ENCODE measurements around the gene RAB3C. TPM values are rescaled to one million over a fixed set of nuclear protein-coding genes. Genes with fewer than 3 reads are reported as not detected.

The RAB3C gene
- polyA plus RNA-seq, 1 donor (not counting 4 experiments of a cell fraction or from before 2014, with no cell fraction given) = not detected

GRCh38 chr5:58810086-58810485, 227.2 kb downstream of the RAB3C start:
- Histone ChIP-seq H3K9ac (ENCODE audit: control insufficient read depth, extremely low read depth, insufficient read depth, low read length) (no peak overlapping the region), H2AFZ (ENCODE audit: control insufficient read depth, low read length) (no peak overlapping the region), H3K4me2 (ENCODE audit: control insufficient read depth, extremely low read depth, insufficient read depth, low read depth, low read length) (no peak overlapping the region), H3K9me3 (ENCODE audit: control insufficient read depth, low read depth, low read length) (no peaks in the 10 kb centered on the region), H3K36me3 (ENCODE audit: control insufficient read depth in 2 of 2, extremely low read depth in 1 of 2, insufficient read depth in 2 of 2, low read length in 2 of 2) (no peaks in the 10 kb centered on the region), H3K79me2 (ENCODE audit: control insufficient read depth, insufficient read depth, low read length) (no peaks in the 10 kb centered on the region), H3K27me3 (ENCODE audit: control insufficient read depth, extremely low read depth, insufficient read depth, low read length) (peaks cover 9% of the 10 kb centered on the region), H4K20me1 (ENCODE audit: control insufficient read depth, extremely low read depth, insufficient read depth, low read length) (no peaks in the 10 kb centered on the region), H3K27ac (ENCODE audit: control insufficient read depth, insufficient read depth, low read length) (no peak overlapping the region), H3K9me1 (ENCODE audit: control insufficient read depth, extremely low read depth, insufficient read depth, low read length) (no peaks in the 10 kb centered on the region), H3K4me1 (ENCODE audit: control insufficient read depth, extremely low read depth, insufficient read depth, low read length) (no peaks in the 10 kb centered on the region), H3K4me3 (ENCODE audit: control insufficient read depth in 2 of 3, extremely low read depth in 1 of 3, insufficient read depth in 2 of 3, low read depth in 1 of 3, low read length in 3 of 3) (no peak overlapping the region)
- TF ChIP-seq, protein P1, sequence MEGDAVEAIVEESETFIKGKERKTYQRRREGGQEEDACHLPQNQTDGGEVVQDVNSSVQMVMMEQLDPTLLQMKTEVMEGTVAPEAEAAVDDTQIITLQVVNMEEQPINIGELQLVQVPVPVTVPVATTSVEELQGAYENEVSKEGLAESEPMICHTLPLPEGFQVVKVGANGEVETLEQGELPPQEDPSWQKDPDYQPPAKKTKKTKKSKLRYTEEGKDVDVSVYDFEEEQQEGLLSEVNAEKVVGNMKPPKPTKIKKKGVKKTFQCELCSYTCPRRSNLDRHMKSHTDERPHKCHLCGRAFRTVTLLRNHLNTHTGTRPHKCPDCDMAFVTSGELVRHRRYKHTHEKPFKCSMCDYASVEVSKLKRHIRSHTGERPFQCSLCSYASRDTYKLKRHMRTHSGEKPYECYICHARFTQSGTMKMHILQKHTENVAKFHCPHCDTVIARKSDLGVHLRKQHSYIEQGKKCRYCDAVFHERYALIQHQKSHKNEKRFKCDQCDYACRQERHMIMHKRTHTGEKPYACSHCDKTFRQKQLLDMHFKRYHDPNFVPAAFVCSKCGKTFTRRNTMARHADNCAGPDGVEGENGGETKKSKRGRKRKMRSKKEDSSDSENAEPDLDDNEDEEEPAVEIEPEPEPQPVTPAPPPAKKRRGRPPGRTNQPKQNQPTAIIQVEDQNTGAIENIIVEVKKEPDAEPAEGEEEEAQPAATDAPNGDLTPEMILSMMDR (optimal IDR thresholded peaks at IDR 0.05 in 1 of 3, IDR thresholded peaks at IDR 0.05 in 1 of 3, conservative IDR thresholded peaks at IDR 0.05 in 1 of 3; ENCODE audit: extremely low read depth in 1 of 3, insufficient read depth in 2 of 3, low read length in 3 of 3) = no peak
- TF ChIP-seq EZH2 (IDR thresholded peaks at IDR 0.05; ENCODE audit: low read length) = no peak
- dilution Hi-C loops (cut with MboI; ENCODE audit: extremely low pct_ligation_motif_present, low sequenced_read_pairs) = loop anchor here (25.0 kb wide), 1 partner anchor 298 kb away; no protein-coding TSS in a partner anchor
- FAIRE-seq = no peak
- DNase-seq (ENCODE audit: low read depth, low spot score) = no peak

GRCh38 chr5:58813855-58814254, 231.0 kb downstream of the RAB3C start:
- FAIRE-seq = no peak
- H2AFZ ChIP-seq (ENCODE audit: control insufficient read depth, low read length) = no peak overlapping the region
- no peaks in the 10 kb centered on the region for H3K9me3 ChIP-seq (ENCODE audit: control insufficient read depth, low read depth, low read length)
- H3K4me1 ChIP-seq (ENCODE audit: control insufficient read depth, extremely low read depth, insufficient read depth, low read length) = no peaks in the 10 kb centered on the region
- dilution Hi-C loops (cut with MboI; ENCODE audit: extremely low pct_ligation_motif_present, low sequenced_read_pairs) = loop anchor here (25.0 kb wide), 1 partner anchor 302 kb away; no protein-coding TSS in a partner anchor
- DNase-seq (ENCODE audit: low read depth, low spot score) = no peak
- H3K79me2 ChIP-seq (ENCODE audit: control insufficient read depth, insufficient read depth, low read length) = no peaks in the 10 kb centered on the region
- H3K4me2 ChIP-seq (ENCODE audit: control insufficient read depth, extremely low read depth, insufficient read depth, low read depth, low read length) = no peak overlapping the region
- no peak overlapping the region for H3K4me3 ChIP-seq (ENCODE audit: control insufficient read depth in 2 of 3, extremely low read depth in 1 of 3, insufficient read depth in 2 of 3, low read depth in 1 of 3, low read length in 3 of 3)
- no peak overlapping the region for H3K9ac ChIP-seq (ENCODE audit: control insufficient read depth, extremely low read depth, insufficient read depth, low read length)
- H3K27me3 ChIP-seq (ENCODE audit: control insufficient read depth, extremely low read depth, insufficient read depth, low read length) = no peaks in the 10 kb centered on the region
- no peaks in the 10 kb centered on the region for H4K20me1 ChIP-seq (ENCODE audit: control insufficient read depth, extremely low read depth, insufficient read depth, low read length)
- no peak overlapping the region for H3K27ac ChIP-seq (ENCODE audit: control insufficient read depth, insufficient read depth, low read length)
- H3K36me3 ChIP-seq (ENCODE audit: control insufficient read depth in 2 of 2, extremely low read depth in 1 of 2, insufficient read depth in 2 of 2, low read length in 2 of 2) = no peaks in the 10 kb centered on the region
- TF ChIP-seq, protein P1 (optimal IDR thresholded peaks at IDR 0.05 in 1 of 3, IDR thresholded peaks at IDR 0.05 in 1 of 3, conservative IDR thresholded peaks at IDR 0.05 in 1 of 3; ENCODE audit: extremely low read depth in 1 of 3, insufficient read depth in 2 of 3, low read length in 3 of 3) = no peak
- no peak for TF ChIP-seq EZH2 (IDR thresholded peaks at IDR 0.05; ENCODE audit: low read length)
- no peaks in the 10 kb centered on the region for H3K9me1 ChIP-seq (ENCODE audit: control insufficient read depth, extremely low read depth, insufficient read depth, low read length)
